Endothelial cell (in vitro differentiated cells): ENCODE data around the gene SGTB. TPM values are rescaled to one million over a fixed set of nuclear protein-coding genes. Genes with fewer than 3 reads are reported as not detected.

Source experiments
- DNase-seq: peaks from one replicate; pipeline ENCODE4 v3.0.0; 2021; ENCODE audit warnings: low spot score
- H3K27ac Mint-ChIP-seq: one replicate; pipeline ENCODE4 v1.8.0; 2021; ENCODE audit warnings: mixed read lengths, inconsistent platforms; ENCODE audit not compliant: unreplicated experiment
- H3K27me3 Mint-ChIP-seq: one replicate; pipeline ENCODE4 v1.8.0; 2021; ENCODE audit warnings: mild to moderate bottlenecking, moderate library complexity, mixed read lengths, inconsistent platforms; ENCODE audit not compliant: unreplicated experiment
- H3K36me3 Mint-ChIP-seq: one replicate; pipeline ENCODE4 v1.8.0; 2021; ENCODE audit warnings: mild to moderate bottlenecking, low read depth, mixed read lengths, inconsistent platforms; ENCODE audit not compliant: unreplicated experiment
- H3K4me1 Mint-ChIP-seq: one replicate; pipeline ENCODE4 v1.8.0; 2021; ENCODE audit warnings: mild to moderate bottlenecking, mixed read lengths, inconsistent platforms; ENCODE audit not compliant: unreplicated experiment
- H3K4me3 Mint-ChIP-seq: one replicate; pipeline ENCODE4 v1.8.0; 2021; ENCODE audit warnings: mild to moderate bottlenecking, mixed read lengths, inconsistent platforms; ENCODE audit not compliant: unreplicated experiment
- H3K9me3 Mint-ChIP-seq: one replicate; pipeline ENCODE4 v1.8.0; 2021; ENCODE audit warnings: mixed read lengths, inconsistent platforms; ENCODE audit not compliant: unreplicated experiment
- CTCF ChIP-seq: fragments of 200-600 bp; sonication (generic); IDR thresholded peaks from one replicate; pipeline ENCODE4 v1.5.0; 2021; ENCODE audit warnings: antibody characterized with exemption; ENCODE audit not compliant: unreplicated experiment
- total RNA-seq: library from RNA; stranded (reverse); fragmentation: NEBNext Ultra II Directional; extraction: Animal tissue kit (Norgen Biotek cat#: 25700); gene quantifications from one replicate; pipeline ENCODE4 v1.2.1, GENCODE V29; 2021; ENCODE audit not compliant: unreplicated experiment

The SGTB gene
- total RNA-seq, 1 donor from 2014 or later, result 8.3 TPM

- H3K36me3 Mint-ChIP-seq, result peaks cover 4% of the 10 kb centered on the region
- no peaks in the 10 kb centered on the region for H3K9me3 Mint-ChIP-seq
- H3K4me1 Mint-ChIP-seq, result no peaks in the 10 kb centered on the region
- no peaks in the 10 kb centered on the region for H3K27me3 Mint-ChIP-seq
- DNase-seq, result no peak
- no peak overlapping the region for H3K27ac Mint-ChIP-seq
- TF ChIP-seq CTCF, result no peak
- H3K4me3 Mint-ChIP-seq, result no peak overlapping the region
Observed at GRCh38 chr5:65708145-65708544, 13.8 kb downstream of the SGTB start.

- H3K27ac Mint-ChIP-seq, result no peak overlapping the region
- no peaks in the 10 kb centered on the region for H3K9me3 Mint-ChIP-seq
- no peak for DNase-seq
- no peak for TF ChIP-seq CTCF
- peaks cover 4% of the 10 kb centered on the region for H3K36me3 Mint-ChIP-seq
- H3K4me1 Mint-ChIP-seq, result no peaks in the 10 kb centered on the region
- H3K4me3 Mint-ChIP-seq, result no peak overlapping the region
- H3K27me3 Mint-ChIP-seq, result no peaks in the 10 kb centered on the region
Observed at GRCh38 chr5:65707663-65708062, 14.2 kb downstream of the SGTB start.

- H3K27ac Mint-ChIP-seq, result no peak overlapping the region
- no peaks in the 10 kb centered on the region for H3K4me1 Mint-ChIP-seq
- peaks cover 4% of the 10 kb centered on the region for H3K36me3 Mint-ChIP-seq
- DNase-seq, result no peak
- H3K27me3 Mint-ChIP-seq, result no peaks in the 10 kb centered on the region
- no peak overlapping the region for H3K4me3 Mint-ChIP-seq
- H3K9me3 Mint-ChIP-seq, result no peaks in the 10 kb centered on the region
- no peak for TF ChIP-seq CTCF
Observed at GRCh38 chr5:65704621-65705239, 17.2 kb downstream of the SGTB start.

- no peaks in the 10 kb centered on the region for H3K4me1 Mint-ChIP-seq
- no peak overlapping the region for H3K27ac Mint-ChIP-seq
- no peak overlapping the region for H3K4me3 Mint-ChIP-seq
- H3K36me3 Mint-ChIP-seq, result peaks cover 4% of the 10 kb centered on the region
- no peaks in the 10 kb centered on the region for H3K27me3 Mint-ChIP-seq
- DNase-seq, result no peak
- no peaks in the 10 kb centered on the region for H3K9me3 Mint-ChIP-seq
- no peak for TF ChIP-seq CTCF
Observed at GRCh38 chr5:65702036-65702435, 19.9 kb downstream of the SGTB start.

- H3K4me1 Mint-ChIP-seq, result no peaks in the 10 kb centered on the region
- H3K27me3 Mint-ChIP-seq, result no peaks in the 10 kb centered on the region
- DNase-seq, result no peak
- no peaks in the 10 kb centered on the region for H3K36me3 Mint-ChIP-seq
- H3K9me3 Mint-ChIP-seq, result no peaks in the 10 kb centered on the region
- no peak for TF ChIP-seq CTCF
- no peak overlapping the region for H3K27ac Mint-ChIP-seq
- H3K4me3 Mint-ChIP-seq, result no peak overlapping the region
Observed at GRCh38 chr5:65699338-65699737, 22.6 kb downstream of the SGTB start.
